GM23338 (cell line): ENCODE measurements around the gene APOL3. TPM values are rescaled to one million over a fixed set of nuclear protein-coding genes. Genes with fewer than 3 reads are reported as not detected.
"Not testable (repeated sequence)": the region's sequence is repeated elsewhere in the genome, so short reads cannot be mapped to it uniquely, and the experiment has no call there.

Experiments
- ATAC-seq: fragments of 200-7000 bp; cut with Tn5 transposase; 3 replicates; pipeline ENCODE4 v1.9.1; 2020
- DNase-seq: peaks from one replicate; pipeline ENCODE4 v3.0.0-alpha.2; 2015; ENCODE audit warnings: low spot score
- H2AFZ ChIP-seq: fragments of 200-600 bp; sonication (generic); 2 replicates; pipeline ENCODE4 v1.8.0; 2016; ENCODE audit warnings: antibody characterized with exemption, mild to moderate bottlenecking, moderate library complexity
- H3F3A ChIP-seq: fragments of 200-600 bp; sonication (generic); replicated peaks from 2 replicates; pipeline ENCODE4 v1.8.0; 2017; ENCODE audit warnings: antibody characterized with exemption, mixed run types, low read depth
- H3K27ac ChIP-seq: fragments of 200-600 bp; sonication (generic); 2 replicates; pipeline ENCODE4 v1.6.1; 2016; ENCODE audit warnings: low read depth
- H3K27me3 ChIP-seq: fragments of 200-600 bp; sonication (generic); 2 replicates; pipeline ENCODE4 v1.8.0; 2016; ENCODE audit warnings: mild to moderate bottlenecking, mixed run types, moderate library complexity; ENCODE audit not compliant: insufficient read depth
- H3K36me3 ChIP-seq: fragments of 200-600 bp; sonication (generic); 2 replicates; pipeline ENCODE4 v1.8.0; 2016; ENCODE audit warnings: mild to moderate bottlenecking; ENCODE audit not compliant: insufficient read depth
- H3K4me1 ChIP-seq: fragments of 200-600 bp; sonication (generic); 2 replicates; pipeline ENCODE4 v1.8.0; 2016; ENCODE audit warnings: mild to moderate bottlenecking, moderate library complexity; ENCODE audit not compliant: insufficient read depth
- H3K4me2 ChIP-seq: fragments of 200-600 bp; sonication (generic); 2 replicates; pipeline ENCODE4 v1.7.1; 2017; ENCODE audit warnings: mixed run types
- H3K4me3 ChIP-seq: fragments of 200-600 bp; sonication (generic); 2 replicates; pipeline ENCODE4 v1.6.1; 2016; ENCODE audit warnings: mixed run types
- H3K79me2 ChIP-seq: fragments of 200-600 bp; sonication (generic); replicated peaks from 2 replicates; pipeline ENCODE4 v1.8.0; 2017; ENCODE audit warnings: mild to moderate bottlenecking; ENCODE audit not compliant: insufficient read depth
- H3K9me2 ChIP-seq: fragments of 200-600 bp; sonication (generic); 2 replicates; pipeline ENCODE4 v1.8.0; 2017; ENCODE audit not compliant: insufficient read depth
- H4K20me1 ChIP-seq: fragments of 200-600 bp; sonication (generic); replicated peaks from 2 replicates; pipeline ENCODE4 v1.8.0; 2017; ENCODE audit warnings: mild to moderate bottlenecking; ENCODE audit not compliant: insufficient read depth
- H3K27ac Mint-ChIP-seq: 2 replicates; pipeline ENCODE4 v1.8.0; 2020; ENCODE audit warnings: inconsistent platforms, mild to moderate bottlenecking, moderate library complexity, mixed read lengths
- H3K27me3 Mint-ChIP-seq: 3 replicates; pipeline ENCODE4 v1.8.0; 2022; ENCODE audit warnings: low read depth, mild to moderate bottlenecking, moderate library complexity, mixed read lengths, inconsistent platforms; ENCODE audit not compliant: insufficient read depth, poor library complexity
- H3K36me3 Mint-ChIP-seq: 3 replicates; pipeline ENCODE4 v1.8.0; 2021; ENCODE audit warnings: low read depth, mild to moderate bottlenecking, inconsistent platforms, moderate library complexity, mixed read lengths
- H3K4me1 Mint-ChIP-seq: 3 replicates; pipeline ENCODE4 v1.8.0; 2020; ENCODE audit warnings: mild to moderate bottlenecking, inconsistent platforms, mixed read lengths
- H3K4me3 Mint-ChIP-seq: 3 replicates; pipeline ENCODE4 v1.8.0; 2021; ENCODE audit warnings: moderate library complexity, mild to moderate bottlenecking, inconsistent platforms, mixed read lengths
- H3K9me3 Mint-ChIP-seq: 3 replicates; pipeline ENCODE4 v1.8.0; 2020; ENCODE audit warnings: moderate library complexity, mild to moderate bottlenecking, inconsistent platforms, mixed read lengths
- EZH2 ChIP-seq: fragments of 200-600 bp; sonication (generic); IDR thresholded peaks from one replicate; pipeline ENCODE4 v1.8.0; 2017; ENCODE audit warnings: antibody characterized with exemption, mild to moderate bottlenecking, low read depth; ENCODE audit not compliant: unreplicated experiment
- STAT1 ChIP-seq: IDR thresholded peaks from one replicate; pipeline ENCODE4 v1.6.1; 2016; ENCODE audit warnings: antibody characterized with exemption; ENCODE audit not compliant: unreplicated experiment
- ZNF462 ChIP-seq: fragments of 250-450 bp; sonication (Bioruptor Pico); IDR thresholded peaks from 2 replicates; pipeline ENCODE4 v1.5.0; 2020; ENCODE audit warnings: mild to moderate bottlenecking, moderate library complexity
- polyA plus RNA-seq: library from polyadenylated mRNA; unstranded; fragments of >200 nt; fragmentation: Nextera tagmentation; extraction: Ambion mirVana; gene quantifications from 2 replicates; pipeline ENCODE4 v1.2.1, GENCODE V29; 2016
- total RNA-seq: library from RNA; depleted of rRNA; stranded (reverse); fragments of >200 nt; shearing (Covaris generic); gene quantifications from 2 replicates; pipeline ENCODE4 v1.2.3, GENCODE V29; 2014

The APOL3 gene
- total and polyA plus RNA-seq, 2 experiments from 2014 or later = not detected

GRCh38 chr22:36161793-36162126 lies 1.2 kb upstream of the APOL3 start:
- not testable (repeated sequence) for H3F3A ChIP-seq, H3K9me2 ChIP-seq, H3K27me3 Mint-ChIP-seq, H3K27me3 ChIP-seq, ATAC-seq, H3K27ac Mint-ChIP-seq, H3K27ac ChIP-seq, H4K20me1 ChIP-seq, H3K9me3 Mint-ChIP-seq, H3K79me2 ChIP-seq, H3K4me1 ChIP-seq, H3K4me2 ChIP-seq, H3K36me3 ChIP-seq, H3K4me3 Mint-ChIP-seq, DNase-seq, H3K4me3 ChIP-seq, H3K36me3 Mint-ChIP-seq, H2AFZ ChIP-seq
- H3K4me1 Mint-ChIP-seq = peaks cover 25% of the 10 kb centered on the region

GRCh38 chr22:36156515-36157419 lies 3.8 kb downstream of the APOL3 start:
- H3K4me3 Mint-ChIP-seq = no peak overlapping the region; the same call in 2 of the 3 replicates
- no peak overlapping the region for H3K4me3 ChIP-seq
- no peaks in the 10 kb centered on the region for H3K36me3 ChIP-seq
- H3K4me1 Mint-ChIP-seq = peaks cover 28% of the 10 kb centered on the region
- ATAC-seq (peak; percentile 80), DNase-seq (peak; percentile 72)
- peak overlapping the region; percentile 84 for H2AFZ ChIP-seq
- H3K27me3 ChIP-seq = no peaks in the 10 kb centered on the region
- H3K36me3 Mint-ChIP-seq = no peaks in the 10 kb centered on the region
- no peaks in the 10 kb centered on the region for H3K79me2 ChIP-seq
- TF ChIP-seq STAT1 = no peak
- peak; percentile 37; the same call in 1 of the 2 replicates for TF ChIP-seq ZNF462
- TF ChIP-seq EZH2 = no peak
- H3K9me2 ChIP-seq = no peaks in the 10 kb centered on the region
- peak overlapping the region; percentile 28; the same call in 1 of the 2 replicates for H3K4me2 ChIP-seq
- no peaks in the 10 kb centered on the region for H4K20me1 ChIP-seq
- H3K27ac Mint-ChIP-seq = peak overlapping the region; percentile 69
- no peaks in the 10 kb centered on the region for H3F3A ChIP-seq
- no peak overlapping the region for H3K27ac ChIP-seq
- H3K27me3 Mint-ChIP-seq = peaks cover 11% of the 10 kb centered on the region
- peaks cover 6% of the 10 kb centered on the region; the same call in 2 of the 3 replicates for H3K9me3 Mint-ChIP-seq
- H3K4me1 ChIP-seq = peaks cover 17% of the 10 kb centered on the region; the same call in 1 of the 2 replicates
